GM13976 (cell line): ENCODE results near the gene SLC13A4.

ENCODE experiments used
- DNase-seq: peaks from one replicate; pipeline ENCODE4 v3.0.0; 2012; ENCODE audit warnings: low spot score
- in situ Hi-C: fragments of 300-500 bp; cut with MboI; formaldehyde crosslinking; loops from one replicate; pipeline ENCODE4 v1.12.0; 2022; ENCODE audit warnings: low sequenced_read_pairs, mixed read lengths, inconsistent platforms; ENCODE audit not compliant: unreplicated experiment
- TF ChIP-seq, protein P1 (sequence below): IDR thresholded peaks from 2 replicates; pipeline ENCODE4 v1.5.1; 2012; ENCODE audit warnings: borderline replicate concordance, mild to moderate bottlenecking; ENCODE audit not compliant: insufficient read depth; ENCODE audit errors: extremely low read depth, missing control alignments, control extremely low read depth

SLC13A4 gene

DNA sequence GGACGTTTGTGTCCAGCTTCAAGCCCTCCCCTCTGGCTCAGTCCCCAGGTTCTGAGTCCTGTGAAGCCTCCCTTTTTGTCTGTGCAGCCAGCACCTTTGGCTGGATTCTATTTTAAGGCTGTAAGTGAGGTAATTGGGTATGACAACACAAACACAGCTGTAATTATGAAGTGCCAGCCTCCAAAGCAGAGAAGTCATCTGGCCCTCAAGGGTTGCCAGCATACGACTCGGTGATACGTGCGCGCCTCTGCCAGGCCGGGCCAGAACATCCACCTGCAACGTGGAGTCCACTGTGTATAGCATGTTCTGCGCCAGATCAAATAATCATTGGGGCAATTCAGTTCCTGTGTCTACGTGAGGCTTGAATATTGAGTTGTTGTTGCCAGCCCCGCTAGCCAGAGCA is 27.4 kb upstream of the SLC13A4 start:
- TF ChIP-seq, protein P1, sequence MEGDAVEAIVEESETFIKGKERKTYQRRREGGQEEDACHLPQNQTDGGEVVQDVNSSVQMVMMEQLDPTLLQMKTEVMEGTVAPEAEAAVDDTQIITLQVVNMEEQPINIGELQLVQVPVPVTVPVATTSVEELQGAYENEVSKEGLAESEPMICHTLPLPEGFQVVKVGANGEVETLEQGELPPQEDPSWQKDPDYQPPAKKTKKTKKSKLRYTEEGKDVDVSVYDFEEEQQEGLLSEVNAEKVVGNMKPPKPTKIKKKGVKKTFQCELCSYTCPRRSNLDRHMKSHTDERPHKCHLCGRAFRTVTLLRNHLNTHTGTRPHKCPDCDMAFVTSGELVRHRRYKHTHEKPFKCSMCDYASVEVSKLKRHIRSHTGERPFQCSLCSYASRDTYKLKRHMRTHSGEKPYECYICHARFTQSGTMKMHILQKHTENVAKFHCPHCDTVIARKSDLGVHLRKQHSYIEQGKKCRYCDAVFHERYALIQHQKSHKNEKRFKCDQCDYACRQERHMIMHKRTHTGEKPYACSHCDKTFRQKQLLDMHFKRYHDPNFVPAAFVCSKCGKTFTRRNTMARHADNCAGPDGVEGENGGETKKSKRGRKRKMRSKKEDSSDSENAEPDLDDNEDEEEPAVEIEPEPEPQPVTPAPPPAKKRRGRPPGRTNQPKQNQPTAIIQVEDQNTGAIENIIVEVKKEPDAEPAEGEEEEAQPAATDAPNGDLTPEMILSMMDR = no peak
- in situ Hi-C loops = no loop called here
- DNase-seq = no peak

DNA sequence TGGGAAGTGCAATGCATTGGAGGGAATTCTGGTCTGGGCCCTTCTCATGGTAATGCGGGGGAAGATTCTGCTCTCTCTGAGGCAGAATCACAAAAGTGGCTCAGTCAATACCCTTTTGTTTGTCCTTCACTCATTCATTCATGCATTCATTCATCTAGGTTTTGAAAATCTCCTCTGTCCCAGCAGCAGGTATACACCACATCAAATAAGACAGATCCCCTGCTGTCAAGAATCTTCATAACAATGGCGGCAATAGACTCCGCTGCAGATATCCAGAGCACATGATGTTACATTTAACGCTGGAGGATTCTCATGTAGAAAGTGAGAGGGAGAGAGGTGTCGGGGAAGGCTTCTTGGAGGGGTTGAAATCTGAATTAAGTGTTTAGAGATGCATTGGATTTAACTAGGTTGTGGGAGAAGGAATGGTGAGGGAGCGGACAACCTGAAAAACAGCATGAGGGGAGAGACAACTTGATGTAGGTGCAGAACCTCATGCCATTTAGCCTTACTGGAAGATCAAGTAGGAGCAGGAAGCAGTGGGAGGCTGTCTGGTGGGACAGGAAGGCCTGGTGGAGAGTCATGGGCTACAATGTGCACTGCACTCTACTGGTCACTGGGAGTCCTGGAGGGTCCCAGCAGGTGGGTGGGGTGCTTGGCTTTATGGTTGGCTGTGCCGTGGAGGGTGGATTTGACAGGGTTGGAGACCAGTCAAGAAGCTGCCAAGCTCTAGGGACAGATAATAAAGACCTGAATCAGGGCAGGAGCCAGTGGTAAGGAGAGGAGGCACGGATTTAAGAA is 25.8 kb upstream of the SLC13A4 start:
- TF ChIP-seq, protein P1 = no peak
- in situ Hi-C loops = no loop called here
- no peak for DNase-seq

DNA sequence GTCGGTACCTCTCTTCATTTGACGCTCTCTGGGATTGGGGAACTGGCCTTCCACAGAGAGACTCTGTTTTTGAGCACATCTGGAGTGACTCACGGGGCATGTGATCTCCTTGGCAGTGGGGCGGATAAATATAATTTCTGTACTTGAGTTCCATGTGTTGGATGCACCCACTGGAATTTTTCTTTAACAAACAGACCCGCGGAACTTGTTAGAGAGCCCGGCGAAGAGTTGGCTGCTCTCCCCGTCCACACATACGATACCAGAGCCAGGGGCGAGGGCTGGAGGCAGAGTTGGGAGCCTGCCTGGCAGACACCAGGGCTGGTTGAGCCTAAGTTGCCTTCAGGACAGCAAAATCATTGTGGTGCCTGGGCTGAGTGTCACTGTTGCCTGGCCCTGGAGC is 20.8 kb upstream of the SLC13A4 start, which contains the start of gene FAM180A:
FAM180A (minus strand) TSS at position 44 of the 400 bp plus-strand sequence. CDS start 233 bp downstream, outside the sequence.
- no peak for DNase-seq
- TF ChIP-seq, protein P1 = no peak
- in situ Hi-C loops = no loop called here

DNA sequence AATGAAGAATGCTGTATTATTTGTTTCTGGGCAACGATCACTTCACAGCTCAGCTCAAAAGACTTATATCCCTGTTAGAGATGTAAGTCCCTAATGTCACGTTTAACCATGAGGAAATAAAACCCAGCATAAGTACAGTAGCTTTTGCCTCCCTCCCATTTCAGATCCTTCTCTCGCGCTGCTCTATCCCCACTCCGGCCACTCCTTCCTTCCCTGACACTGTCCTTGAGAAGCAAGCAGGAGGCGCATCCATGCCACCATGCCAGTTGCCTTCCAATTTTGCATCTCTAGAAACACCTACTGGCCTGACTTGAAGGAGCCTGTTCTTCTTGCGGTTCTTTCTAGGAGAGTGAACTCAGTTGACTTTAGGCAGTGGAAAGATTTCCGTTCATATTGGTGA is 19.4 kb upstream of the SLC13A4 start:
- DNase-seq = no peak
- TF ChIP-seq, protein P1 = no peak
- in situ Hi-C loops = no loop called here

DNA sequence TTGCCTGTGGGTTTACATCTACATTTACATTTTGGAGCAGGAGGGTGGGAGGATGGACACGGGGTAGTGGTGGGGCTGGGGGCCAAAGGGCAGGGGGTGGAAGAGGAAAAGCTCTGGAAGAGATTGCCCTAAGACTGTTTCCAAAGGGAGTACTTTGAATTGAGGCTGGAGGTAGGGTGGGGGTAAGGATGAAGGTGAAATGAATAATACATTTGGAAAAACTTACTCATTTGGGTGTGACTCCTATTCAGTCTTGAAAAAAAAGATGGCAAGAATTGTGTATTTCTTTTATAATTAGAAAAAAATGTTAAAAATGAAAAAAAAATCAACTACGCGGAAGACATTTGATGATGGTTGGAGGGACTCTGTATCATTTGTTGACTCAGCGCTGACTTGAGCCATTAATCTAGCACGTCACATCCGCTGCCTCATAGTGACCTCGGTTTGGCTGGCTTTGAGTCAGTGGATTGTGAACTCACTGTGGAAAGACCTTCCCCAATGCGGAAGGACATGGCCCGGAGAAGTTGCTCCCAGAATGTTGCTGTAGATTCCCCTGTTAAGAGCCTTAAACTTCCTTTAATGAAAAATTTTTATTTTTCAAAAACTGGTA is 17.8 kb upstream of the SLC13A4 start:
- DNase-seq = no peak
- TF ChIP-seq, protein P1 = no peak
- in situ Hi-C loops = no loop called here

DNA sequence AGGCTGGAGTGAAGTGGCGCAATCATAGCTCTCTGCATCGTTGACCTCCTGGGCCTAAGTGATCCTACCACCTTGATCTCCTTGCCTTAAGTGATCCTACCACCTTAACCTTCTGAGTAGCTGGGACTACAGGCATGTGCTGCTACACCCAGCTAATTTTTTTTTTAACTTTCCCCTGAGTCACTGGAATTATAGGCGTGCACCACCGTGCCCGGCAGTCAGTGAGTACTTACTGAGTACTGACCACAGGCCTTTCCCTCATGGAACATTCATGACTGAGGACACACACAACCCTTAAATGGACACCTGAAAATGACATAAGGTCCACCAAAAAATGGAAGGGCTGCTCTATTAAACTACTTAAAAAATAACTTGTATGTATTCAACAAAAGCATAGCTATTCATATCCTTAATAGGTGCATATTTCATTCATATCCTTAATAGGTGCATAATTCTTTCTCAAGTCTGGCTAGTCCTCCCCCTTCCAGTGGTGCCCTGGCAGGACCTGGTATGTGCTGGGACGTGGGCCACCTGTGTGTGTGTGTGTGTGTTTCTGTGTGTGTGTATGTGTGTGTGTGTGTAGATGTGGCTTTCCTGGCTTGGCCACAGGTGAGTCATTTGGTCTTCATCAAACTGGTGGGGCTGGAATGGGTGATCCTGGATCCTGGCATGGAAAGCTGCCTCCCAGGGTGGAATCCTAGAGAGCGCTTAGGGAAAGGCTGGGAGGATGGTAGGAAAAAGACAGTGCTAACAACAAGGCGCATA is 17.1 kb upstream of the SLC13A4 start:
- in situ Hi-C loops = no loop called here
- DNase-seq = no peak
- TF ChIP-seq, protein P1 = no peak
